PC-3 (cell line): Measurements from ENCODE around the gene SHANK2.

Experiments
- EZH2 ChIP-seq: fragments of 300-600 bp; sonication (generic); IDR thresholded peaks from one replicate; pipeline ENCODE4 v1.6.1; 2017; ENCODE audit warnings: antibody characterized with exemption, mild to moderate bottlenecking, low read length; ENCODE audit not compliant: unreplicated experiment
- EZH2phosphoT487 ChIP-seq: fragments of 300-600 bp; sonication (generic); IDR thresholded peaks from 2 replicates; pipeline ENCODE4 v1.6.1; 2018; ENCODE audit warnings: mild to moderate bottlenecking, antibody characterized with exemption, low read length, borderline replicate concordance
- TF ChIP-seq, protein P1 (sequence below): fragments of 300-600 bp; sonication (generic); conservative IDR thresholded peaks from 2 replicates; pipeline ENCODE4 v1.5.1; 2017; ENCODE audit warnings: antibody characterized with exemption, low read depth, mild to moderate bottlenecking, low read length

DNA sequence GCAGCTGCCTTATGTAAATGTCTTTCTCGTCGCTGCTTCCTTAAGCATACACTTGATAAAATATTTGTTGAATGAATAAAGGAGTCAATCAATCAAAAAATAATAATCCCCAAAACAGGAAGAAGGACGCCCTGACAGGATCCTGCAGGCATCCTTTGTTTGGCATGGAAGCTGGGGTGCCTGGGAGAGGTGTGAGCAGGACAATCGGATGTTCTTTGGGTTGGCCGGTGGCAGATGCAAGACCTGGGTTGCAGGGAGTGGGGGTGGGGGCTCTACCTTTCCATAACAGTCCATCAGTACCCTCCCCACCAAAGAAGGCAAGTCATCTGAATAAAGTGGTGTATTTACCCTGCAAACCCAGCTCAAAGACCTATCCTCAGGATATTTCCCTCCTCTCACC is 1.4 kb upstream of the SHANK2 start:
- TF ChIP-seq, protein P1, sequence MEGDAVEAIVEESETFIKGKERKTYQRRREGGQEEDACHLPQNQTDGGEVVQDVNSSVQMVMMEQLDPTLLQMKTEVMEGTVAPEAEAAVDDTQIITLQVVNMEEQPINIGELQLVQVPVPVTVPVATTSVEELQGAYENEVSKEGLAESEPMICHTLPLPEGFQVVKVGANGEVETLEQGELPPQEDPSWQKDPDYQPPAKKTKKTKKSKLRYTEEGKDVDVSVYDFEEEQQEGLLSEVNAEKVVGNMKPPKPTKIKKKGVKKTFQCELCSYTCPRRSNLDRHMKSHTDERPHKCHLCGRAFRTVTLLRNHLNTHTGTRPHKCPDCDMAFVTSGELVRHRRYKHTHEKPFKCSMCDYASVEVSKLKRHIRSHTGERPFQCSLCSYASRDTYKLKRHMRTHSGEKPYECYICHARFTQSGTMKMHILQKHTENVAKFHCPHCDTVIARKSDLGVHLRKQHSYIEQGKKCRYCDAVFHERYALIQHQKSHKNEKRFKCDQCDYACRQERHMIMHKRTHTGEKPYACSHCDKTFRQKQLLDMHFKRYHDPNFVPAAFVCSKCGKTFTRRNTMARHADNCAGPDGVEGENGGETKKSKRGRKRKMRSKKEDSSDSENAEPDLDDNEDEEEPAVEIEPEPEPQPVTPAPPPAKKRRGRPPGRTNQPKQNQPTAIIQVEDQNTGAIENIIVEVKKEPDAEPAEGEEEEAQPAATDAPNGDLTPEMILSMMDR, result no peak
- TF ChIP-seq EZH2 (no peak), EZH2phosphoT487 (no peak)
